ENCODE measurements around the gene INPP5D. TPM values are rescaled to one million over a fixed set of nuclear protein-coding genes. Genes with fewer than 3 reads are reported as not detected.

Gene INPP5D
- total RNA-seq, 1 experiment from 2014 or later: 12.7 TPM

GRCh38 chr2:233082931-233083755, 23.0 kb downstream of the INPP5D start:
- no peaks in the 10 kb centered on the region for H4K20me1 ChIP-seq (ENCODE audit: control insufficient read depth, insufficient read depth, insufficient read length)

More at GRCh38 chr2:233082931-233083755, 23.0 kb downstream of the INPP5D start:
- H3K27ac Mint-ChIP-seq: no peak overlapping the region
- no peak overlapping the region for H3K18ac ChIP-seq (ENCODE audit: insufficient read length, low read depth, low read length)
- H3K27me3 ChIP-seq (ENCODE audit: insufficient read depth, low read length): no peaks in the 10 kb centered on the region
- no peak overlapping the region for H3K23ac ChIP-seq (ENCODE audit: insufficient read length, low read depth, low read length)
- H3K4me2 ChIP-seq (ENCODE audit: insufficient read depth, insufficient read length, low read length): no peak overlapping the region
- no peak overlapping the region for H2BK15ac ChIP-seq (ENCODE audit: low read depth, low read length)
- no peaks in the 10 kb centered on the region for H3K9me3 ChIP-seq (ENCODE audit: control insufficient read depth, low read depth, low read length)
- H2BK12ac ChIP-seq (ENCODE audit: insufficient read length, low read depth, low read length): no peak overlapping the region
- no peaks in the 10 kb centered on the region for H3K36me3 Mint-ChIP-seq (ENCODE audit: insufficient read depth in 1 of 3, low read depth in 3 of 3)
- H3K79me1 ChIP-seq (ENCODE audit: insufficient read depth, low read depth, low read length, poor library complexity, severe bottlenecking): no peaks in the 10 kb centered on the region
- no peak overlapping the region for H3K14ac ChIP-seq (ENCODE audit: insufficient read depth, low read length)
- no peaks in the 10 kb centered on the region for H3K79me2 ChIP-seq (ENCODE audit: insufficient read depth, low read length)
- no peak overlapping the region for H4K5ac ChIP-seq (ENCODE audit: insufficient read length, low read depth, low read length)
- H3K9me3 Mint-ChIP-seq: no peaks in the 10 kb centered on the region
- H2BK20ac ChIP-seq (ENCODE audit: low read depth, low read length, poor library complexity, severe bottlenecking): no peak overlapping the region
- no CpG with 5 or more reads among the region's 9 CpGs for WGBS (ENCODE audit: extremely low coverage, insufficient read length, low lambda C conversion rate)
- no peak for TF ChIP-seq CTCF (conservative IDR thresholded peaks at IDR 0.05)
- DNase-seq: no peak
- no peak overlapping the region for H3T11ph ChIP-seq (ENCODE audit: low read length)
- H2BK5ac ChIP-seq (ENCODE audit: insufficient read length, low read length): no peak overlapping the region
- no peak overlapping the region for H3K9ac ChIP-seq (ENCODE audit: extremely low read depth, insufficient read length, low read length)
- no peak overlapping the region for H4K91ac ChIP-seq (ENCODE audit: insufficient read length, low read depth, low read length)
- H3K27me3 Mint-ChIP-seq (ENCODE audit: low read depth): peaks cover 2% of the 10 kb centered on the region; the same call in 1 of the 2 replicates
- no peak overlapping the region for H3K56ac ChIP-seq (ENCODE audit: insufficient read length, low read depth, low read length)
- no peak overlapping the region for H2AK5ac ChIP-seq (ENCODE audit: insufficient read length, low read length)
- H3K23me2 ChIP-seq (ENCODE audit: insufficient read length, low read depth, low read length, poor library complexity, severe bottlenecking): no peaks in the 10 kb centered on the region
- no peak overlapping the region for H2BK120ac ChIP-seq (ENCODE audit: low read depth, low read length, poor library complexity, severe bottlenecking)
- H3K4me1 ChIP-seq (ENCODE audit: insufficient read depth, low read length): no peaks in the 10 kb centered on the region
- H3K4me1 Mint-ChIP-seq: peaks cover 26 to 38% of the 10 kb centered on the region in 2 experiments
- H3K4ac ChIP-seq (ENCODE audit: low read depth, low read length): no peak overlapping the region
- no peak overlapping the region for H2AFZ ChIP-seq (ENCODE audit: low read length)
- no peak overlapping the region for H3K4me3 Mint-ChIP-seq
- H3K27ac ChIP-seq (ENCODE audit: insufficient read length, low read depth, low read length): no peak overlapping the region
- no peak overlapping the region for H4K8ac ChIP-seq (replicated peaks; ENCODE audit: insufficient read length, low read depth, low read length)
